IMR-90 (cell line): ENCODE results near the gene HEPACAM. TPM values are rescaled to one million over a fixed set of nuclear protein-coding genes. Genes with fewer than 3 reads are reported as not detected.
A peak's percentile ranks its signal among the peaks of the same experiment; 100 is the strongest.

ENCODE experiments used
- ATAC-seq: fragments of 200-7000 bp; cut with Tn5 transposase; 2 replicates; pipeline ENCODE4 v1.9.1; 2020; ENCODE audit warnings: low read depth, mild to moderate bottlenecking, moderate library complexity
- BruUV-seq: library from RNA; stranded (reverse); fragments of 400-500 nt; replicated peaks from 2 replicates; lab custom pipeline; 2021; lab: Mats Ljungman, UMichigan
- CTCF ChIA-PET: fragments of 300-600 bp; formaldehyde crosslinking; extraction: SDS; loops from one replicate; lab custom pipeline; 2021; ENCODE audit warnings: antibody characterized with exemption; lab: Yijun Ruan, JAX
- POLR2A ChIA-PET: fragments of 300-600 bp; sonication (Branson Sonifier 250); formaldehyde crosslinking; loops from one replicate; lab custom pipeline; 2022; ENCODE audit warnings: antibody characterized with exemption; ENCODE audit not compliant: unreplicated experiment; lab: Charles Lee
- DNase-seq: peaks from one replicate; pipeline ENCODE4 v3.0.0; 2013
- H2AFZ ChIP-seq: replicated peaks from 2 replicates; pipeline ENCODE3; 2013; ENCODE audit warnings: low read length, mild to moderate bottlenecking; ENCODE audit not compliant: poor library complexity
- H2AK5ac ChIP-seq: 2 replicates; pipeline ENCODE4 v1.6.1; 2013; ENCODE audit warnings: low read depth, low read length, inconsistent platforms
- H2AK9ac ChIP-seq: replicated peaks from 2 replicates; pipeline ENCODE3; 2013; ENCODE audit warnings: mild to moderate bottlenecking, low read depth, low read length, moderate library complexity; ENCODE audit not compliant: poor library complexity
- H2BK120ac ChIP-seq: 2 replicates; pipeline ENCODE4 v1.6.1; 2013; ENCODE audit warnings: low read depth, low read length, inconsistent platforms
- H2BK15ac ChIP-seq: 3 replicates; pipeline ENCODE4 v1.6.1; 2013; ENCODE audit warnings: low read depth, low read length, inconsistent platforms
- H2BK20ac ChIP-seq: 2 replicates; pipeline ENCODE4 v1.6.1; 2013; ENCODE audit warnings: low read depth, mild to moderate bottlenecking, inconsistent platforms, low read length, moderate library complexity
- H2BK5ac ChIP-seq: 2 replicates; pipeline ENCODE4 v1.6.1; 2013; ENCODE audit warnings: mild to moderate bottlenecking, low read depth, low read length, inconsistent platforms; ENCODE audit not compliant: poor library complexity, severe bottlenecking
- H3K14ac ChIP-seq: replicated peaks from 2 replicates; pipeline ENCODE4 v1.6.1; 2013; ENCODE audit warnings: low read depth, low read length, inconsistent platforms
- H3K18ac ChIP-seq: 2 replicates; pipeline ENCODE4 v1.6.1; 2013; ENCODE audit warnings: low read depth, low read length, control low read depth
- H3K23ac ChIP-seq: 2 replicates; pipeline ENCODE4 v1.6.1; 2013; ENCODE audit warnings: low read depth, low read length, inconsistent platforms
- H3K27ac ChIP-seq: 2 replicates; pipeline ENCODE4 v1.5.1; 2013; ENCODE audit warnings: mild to moderate bottlenecking, control low read depth, low read length; ENCODE audit not compliant: insufficient read depth
- H3K27me3 ChIP-seq: 2 replicates; pipeline ENCODE4 v1.6.1; 2013; ENCODE audit warnings: low read length; ENCODE audit not compliant: control insufficient read depth, insufficient read depth
- H3K36me3 ChIP-seq: 2 replicates; pipeline ENCODE4 v1.6.1; 2013; ENCODE audit warnings: low read length, mixed read lengths; ENCODE audit not compliant: control insufficient read depth, insufficient read depth
- H3K4ac ChIP-seq: 2 replicates; pipeline ENCODE4 v1.6.1; 2013; ENCODE audit warnings: low read depth, low read length, inconsistent platforms
- H3K4me1 ChIP-seq: 2 replicates; pipeline ENCODE4 v1.6.1; 2013; ENCODE audit warnings: low read length, mixed read lengths; ENCODE audit not compliant: control insufficient read depth, insufficient read depth
- H3K4me2 ChIP-seq: 2 replicates; pipeline ENCODE4 v1.6.1; 2013; ENCODE audit warnings: low read depth, mild to moderate bottlenecking, control low read depth, low read length, moderate library complexity
- H3K4me3 ChIP-seq: 2 replicates; pipeline ENCODE4 v1.5.1; 2013; ENCODE audit warnings: low read depth, mild to moderate bottlenecking, control low read depth, low read length, moderate library complexity; ENCODE audit not compliant: insufficient read depth
- H3K56ac ChIP-seq: 2 replicates; pipeline ENCODE4 v1.6.1; 2013; ENCODE audit warnings: low read length, inconsistent platforms; ENCODE audit not compliant: insufficient read depth; ENCODE audit errors: extremely low read depth
- H3K79me1 ChIP-seq, 2 experiments: 2 replicates each; pipeline ENCODE4 v1.6.1; 2013; ENCODE audit warnings: low read length in 2 of 2, inconsistent platforms in 1 of 2, low read depth in 1 of 2
- H3K9ac ChIP-seq: 2 replicates; pipeline ENCODE4 v1.6.1; 2013; ENCODE audit warnings: low read depth, low read length, control low read depth
- H3K9me1 ChIP-seq: 2 replicates; pipeline ENCODE4 v1.6.1; 2013; ENCODE audit warnings: low read length, inconsistent platforms; ENCODE audit not compliant: insufficient read depth
- H3K9me3 ChIP-seq: 2 replicates; pipeline ENCODE4 v1.6.1; 2013; ENCODE audit warnings: low read length; ENCODE audit not compliant: control insufficient read depth, insufficient read depth
- H4K20me1 ChIP-seq: 2 replicates; pipeline ENCODE4 v1.6.1; 2013; ENCODE audit warnings: low read length, inconsistent platforms; ENCODE audit not compliant: insufficient read depth
- H4K5ac ChIP-seq: 2 replicates; pipeline ENCODE4 v1.6.1; 2013; ENCODE audit warnings: mild to moderate bottlenecking, low read depth, low read length, control low read depth
- H4K8ac ChIP-seq, 2 experiments: 2 replicates each; pipeline ENCODE4 v1.6.1; 2013; ENCODE audit warnings: low read depth in 2 of 2, low read length in 2 of 2, control low read depth in 1 of 2, inconsistent platforms in 1 of 2
- H4K91ac ChIP-seq: 2 replicates; pipeline ENCODE4 v1.6.1; 2013; ENCODE audit warnings: low read depth, low read length, inconsistent platforms; ENCODE audit not compliant: insufficient read depth
- CHD1 ChIP-seq: IDR thresholded peaks from 2 replicates; pipeline ENCODE4 v1.6.1; 2012; ENCODE audit warnings: low read depth, low read length, improper control_type of control experiment
- CTCF ChIP-seq: conservative IDR thresholded peaks from 2 replicates; pipeline ENCODE4 v1.5.1; 2012; ENCODE audit warnings: mild to moderate bottlenecking, low read depth, low read length, improper control_type of control experiment
- FOS ChIP-seq: fragments of 150-350 bp; IDR thresholded peaks from 2 replicates; pipeline ENCODE4 v1.6.1; 2016; ENCODE audit warnings: low read depth, low read length
- MXI1 ChIP-seq: IDR thresholded peaks from 2 replicates; pipeline ENCODE4 v1.6.1; 2012; ENCODE audit warnings: low read depth, mild to moderate bottlenecking, low read length, moderate library complexity, borderline replicate concordance
- RAD21 ChIP-seq: IDR thresholded peaks from 2 replicates; pipeline ENCODE4 v1.6.1; 2012; ENCODE audit warnings: low read length, improper control_type of control experiment
- RCOR1 ChIP-seq: IDR thresholded peaks from 2 replicates; pipeline ENCODE4 v1.6.1; 2012; ENCODE audit warnings: mild to moderate bottlenecking, low read length, improper control_type of control experiment; ENCODE audit not compliant: insufficient replicate concordance
- RFX5 ChIP-seq: IDR thresholded peaks from 2 replicates; pipeline ENCODE4 v1.8.0; 2012; ENCODE audit warnings: low read depth, mild to moderate bottlenecking, low read length, moderate library complexity
- SMC3 ChIP-seq: fragments of 150-350 bp; IDR thresholded peaks from 2 replicates; pipeline ENCODE4 v1.6.1; 2016; ENCODE audit warnings: low read depth, mild to moderate bottlenecking, antibody characterized with exemption, low read length, moderate library complexity
- WGBS, 2 experiments: methylation state at CpG; one replicate each; pipeline versions ENCODE4 v1.1.5 to v1.1.7; 2013; ENCODE audit warnings: missing lambda C conversion rate in 2 of 2; ENCODE audit not compliant: insufficient read length in 1 of 2; ENCODE audit errors: extremely low coverage in 2 of 2; 5-methylcytosine and 5-hydroxymethylcytosine counted together
- dilution Hi-C: fragments of 300-500 bp; cut with HindIII; formaldehyde crosslinking; loops from one replicate; pipeline ENCODE4 v1.14.3; 2018; ENCODE audit warnings: low sequenced_read_pairs; ENCODE audit not compliant: unreplicated experiment
- in situ Hi-C: fragments of 300-500 bp; cut with MboI; formaldehyde crosslinking; loops from 3 replicates; pipeline ENCODE4 v1.14.3; 2019; ENCODE audit warnings: low sequenced_read_pairs, inconsistent platforms, mixed read lengths
- intact Hi-C: fragments of 100-400 bp; cut with micrococcal nuclease; formaldehyde crosslinking; loops from 2 replicates; pipeline ENCODE4 v1.10.0; 2022
- polyA plus RNA-seq, 3 experiments: library from polyadenylated mRNA; depleted of rRNA; stranded (reverse); fragments of >200 nt; gene quantifications; 2 replicates each; pipeline ENCODE4 v1.2.3, GENCODE V29; 2012; ENCODE audit warnings: low replicate concordance in 1 of 3
- total RNA-seq: library from RNA; depleted of rRNA; stranded (reverse); fragments of >200 nt; gene quantifications from 2 replicates; pipeline ENCODE4 v1.2.3, GENCODE V29; 2012
- TF ChIP-seq, protein P1 (sequence below): fragments of 150-350 bp; IDR thresholded peaks from 2 replicates; pipeline ENCODE4 v1.6.1; 2017; ENCODE audit warnings: mild to moderate bottlenecking, antibody characterized with exemption, low read length, low read depth

The HEPACAM gene
- total and polyA plus RNA-seq, 2 of the 4 experiments (the other 2 are of a cell fraction): 0.09 to 0.18 TPM

DNA sequence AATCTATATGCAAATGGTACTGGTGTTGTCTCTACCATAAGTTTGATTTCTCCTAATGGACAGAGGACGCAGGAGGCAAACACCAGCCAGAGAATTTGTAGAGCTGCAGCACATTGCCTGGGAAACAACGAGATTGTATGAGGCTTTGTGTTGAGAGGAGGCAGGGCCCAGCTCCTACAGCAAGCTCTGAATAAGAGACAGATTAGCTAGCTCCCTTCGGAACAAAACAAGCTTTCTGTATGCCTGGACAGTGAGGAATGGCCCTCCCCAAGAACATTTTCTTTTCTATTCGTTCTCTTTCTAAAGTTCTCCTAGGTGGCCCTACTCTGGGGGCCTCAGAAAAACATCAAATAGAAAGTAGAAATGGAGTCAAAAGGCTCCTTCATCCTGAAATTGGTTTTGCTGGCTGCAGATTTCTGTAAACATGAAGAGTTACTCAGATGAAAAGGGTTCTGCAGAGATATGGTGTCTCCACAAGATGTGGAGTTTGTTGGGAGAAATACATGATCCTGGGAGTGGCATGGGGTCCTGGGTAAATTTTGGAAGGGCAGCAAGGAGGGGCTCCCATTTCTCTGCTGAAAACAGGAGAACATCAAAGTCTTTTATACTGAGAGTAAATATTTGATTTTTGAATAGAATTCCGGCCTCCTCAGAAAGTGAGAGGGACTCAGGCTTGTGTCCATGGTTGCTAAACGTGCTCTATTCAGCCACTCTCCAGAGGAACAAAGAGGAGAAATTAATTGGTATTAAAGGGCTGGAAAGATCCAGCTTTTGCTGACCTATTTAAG, 6.8 kb upstream of the HEPACAM start:
- H3K56ac ChIP-seq: no peak overlapping the region
- H4K8ac ChIP-seq: 0 out of 4 replicates have a peak overlapping the region, but pooled peaks of 1 of the 2 experiments have one; percentile 32
- no peak overlapping the region for H3K4me3 ChIP-seq
- intact Hi-C loops: no loop called here
- POLR2A ChIA-PET: no interaction called here
- no peaks in the 10 kb centered on the region for H3K36me3 ChIP-seq
- dilution Hi-C loops: no loop called here
- no peak overlapping the region for H3K9ac ChIP-seq
- H4K20me1 ChIP-seq: no peaks in the 10 kb centered on the region
- CTCF ChIA-PET: interaction anchor here (0.8 to 1.5 kb wide), 2 partner anchors 8 to 185 kb away, joined by 3 to 5 read pairs; no protein-coding TSS in a partner anchor
- BruUV-seq: no TSS peak
- ATAC-seq (no peak), DNase-seq (no peak)
- no peak overlapping the region for H2BK15ac ChIP-seq
- H3K14ac ChIP-seq: no peak overlapping the region
- H4K91ac ChIP-seq: no peak overlapping the region
- H2AFZ ChIP-seq: no peak overlapping the region
- H3K79me1 ChIP-seq: no peaks in the 10 kb centered on the region
- H2BK120ac ChIP-seq: no peak overlapping the region
- 50% methylated on average over 2 of the region's 6 CpGs; no CpG with 5 or more reads in 1 of the 2 experiments for WGBS, 2 experiments
- TF ChIP-seq RFX5: no peak
- TF ChIP-seq FOS: no peak
- no peak for TF ChIP-seq CTCF
- TF ChIP-seq RAD21: no peak
- no peak for TF ChIP-seq MXI1
- no peak for TF ChIP-seq RCOR1
- no peak for TF ChIP-seq SMC3
- TF ChIP-seq CHD1: no peak
- TF ChIP-seq, protein P1, sequence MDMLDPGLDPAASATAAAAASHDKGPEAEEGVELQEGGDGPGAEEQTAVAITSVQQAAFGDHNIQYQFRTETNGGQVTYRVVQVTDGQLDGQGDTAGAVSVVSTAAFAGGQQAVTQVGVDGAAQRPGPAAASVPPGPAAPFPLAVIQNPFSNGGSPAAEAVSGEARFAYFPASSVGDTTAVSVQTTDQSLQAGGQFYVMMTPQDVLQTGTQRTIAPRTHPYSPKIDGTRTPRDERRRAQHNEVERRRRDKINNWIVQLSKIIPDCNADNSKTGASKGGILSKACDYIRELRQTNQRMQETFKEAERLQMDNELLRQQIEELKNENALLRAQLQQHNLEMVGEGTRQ: no peak
- H3K9me1 ChIP-seq: no peaks in the 10 kb centered on the region
- no peak overlapping the region for H3K4me2 ChIP-seq
- no peak overlapping the region for H3K18ac ChIP-seq
- no peak overlapping the region for H2AK5ac ChIP-seq
- no peak overlapping the region for H2BK20ac ChIP-seq
- H2BK5ac ChIP-seq: no peak overlapping the region
- H4K5ac ChIP-seq: no peak overlapping the region
- H2AK9ac ChIP-seq: no peak overlapping the region
- H3K23ac ChIP-seq: no peak overlapping the region
- H3K4ac ChIP-seq: no peak overlapping the region
- H3K27me3 ChIP-seq: no peaks in the 10 kb centered on the region
- in situ Hi-C loops: no loop called here
- H3K4me1 ChIP-seq: peaks cover 3% of the 10 kb centered on the region; the same call in 1 of the 2 replicates
- H3K27ac ChIP-seq: no peak overlapping the region
- H3K9me3 ChIP-seq: no peaks in the 10 kb centered on the region
